Midbrain (tissue), 1 donor: ENCODE data around the gene STUM.
A peak's percentile ranks its signal among the peaks of the same experiment; 100 is the strongest.

Source experiments
- DNase-seq: peaks from one replicate; lab custom pipeline; 2025; lab: John Stamatoyannopoulos, UW

STUM gene

GRCh38 chr1:226652613-226653012, 104.0 kb downstream of the STUM start:
- no peak for DNase-seq

- no peak for DNase-seq
Observed at GRCh38 chr1:226653311-226653921, 104.9 kb downstream of the STUM start.

GRCh38 chr1:226654046-226654667, 105.6 kb downstream of the STUM start:
- no peak for DNase-seq

GRCh38 chr1:226654668-226655055, 106.1 kb downstream of the STUM start:
- DNase-seq, result no peak

GRCh38 chr1:226655251-226656163, 106.9 kb downstream of the STUM start:
- DNase-seq, result peak; percentile 36

GRCh38 chr1:226656201-226656600, 107.6 kb downstream of the STUM start:
- DNase-seq, result no peak

- no peak for DNase-seq
Observed at GRCh38 chr1:226656601-226657277, 108.2 kb downstream of the STUM start.

- peak; percentile 91 for DNase-seq
Observed at GRCh38 chr1:226657895-226658545, 109.5 kb downstream of the STUM start.

- DNase-seq, result peak; percentile 90
Observed at GRCh38 chr1:226658546-226659125, 110.1 kb downstream of the STUM start.
